HS-5 (cell line): ENCODE data around the gene MEGF6.

Experiments
- DNase-seq: peaks from one replicate; pipeline ENCODE4 v3.0.0-alpha.2; 2012; ENCODE audit warnings: low read depth

Gene MEGF6

GRCh38 chr1:3570066-3570986 is 41.0 kb downstream of the MEGF6 start:
- no peak for DNase-seq

GRCh38 chr1:3569436-3569835 is 41.9 kb downstream of the MEGF6 start:
- DNase-seq, result no peak

GRCh38 chr1:3568815-3569435 is 42.4 kb downstream of the MEGF6 start:
- DNase-seq, result no peak

GRCh38 chr1:3566951-3567804 is 44.1 kb downstream of the MEGF6 start:
- no peak for DNase-seq

- DNase-seq, result no peak
These were observed 45.1 kb downstream of the MEGF6 start for GRCh38 chr1:3566003-3566885.

- no peak for DNase-seq
These were observed 46.1 kb downstream of the MEGF6 start for GRCh38 chr1:3564921-3565831.

GRCh38 chr1:3563610-3564009 is 47.7 kb downstream of the MEGF6 start:
- no peak for DNase-seq

GRCh38 chr1:3563125-3563524 is 48.2 kb downstream of the MEGF6 start:
- DNase-seq, result no peak

GRCh38 chr1:3562712-3563111 is 48.6 kb downstream of the MEGF6 start:
- DNase-seq, result no peak

- no peak for DNase-seq
These were observed 49.6 kb downstream of the MEGF6 start for GRCh38 chr1:3561702-3562101.

GRCh38 chr1:3560981-3561380 is 50.3 kb downstream of the MEGF6 start:
- no peak for DNase-seq

- DNase-seq, result no peak
These were observed 50.9 kb downstream of the MEGF6 start for GRCh38 chr1:3560251-3560871.

GRCh38 chr1:3558036-3558726 is 53.1 kb downstream of the MEGF6 start:
- no peak for DNase-seq

- no peak for DNase-seq
These were observed 53.9 kb downstream of the MEGF6 start for GRCh38 chr1:3557366-3557765.

GRCh38 chr1:3556336-3556735 is 55.0 kb downstream of the MEGF6 start:
- DNase-seq, result no peak

GRCh38 chr1:3555131-3555920 is 56.0 kb downstream of the MEGF6 start:
- no peak for DNase-seq

- DNase-seq, result no peak
These were observed 57.4 kb downstream of the MEGF6 start for GRCh38 chr1:3553940-3554223.

- no peak for DNase-seq
These were observed 58.0 kb downstream of the MEGF6 start for GRCh38 chr1:3553166-3553939.
